Loucy (cell line): ENCODE measurements around the gene VAV3.

Source experiments
- H2AFZ ChIP-seq: fragments of 200-600 bp; sonication (generic); 2 replicates; pipeline ENCODE4 v1.6.0; 2016; ENCODE audit warnings: antibody characterized with exemption, mild to moderate bottlenecking, low read length, moderate library complexity
- H3F3A ChIP-seq: fragments of 200-600 bp; 2 replicates; pipeline ENCODE4 v1.6.0; 2016; ENCODE audit warnings: antibody characterized with exemption, low read depth, mild to moderate bottlenecking
- H3K27me3 ChIP-seq: fragments of 200-600 bp; sonication (generic); 2 replicates; pipeline ENCODE4 v1.6.1; 2014; ENCODE audit warnings: low read length, mild to moderate bottlenecking; ENCODE audit not compliant: insufficient read depth, poor library complexity, severe bottlenecking
- H3K36me3 ChIP-seq: fragments of 200-600 bp; sonication (generic); 2 replicates; pipeline ENCODE4 v1.6.1; 2016; ENCODE audit warnings: low read length; ENCODE audit not compliant: insufficient read depth
- H3K4me1 ChIP-seq: fragments of 200-600 bp; sonication (generic); 2 replicates; pipeline ENCODE4 v1.5.1; 2014; ENCODE audit warnings: low read length, mild to moderate bottlenecking; ENCODE audit not compliant: insufficient read depth, poor library complexity, severe bottlenecking
- H3K4me2 ChIP-seq: fragments of 200-600 bp; sonication (generic); 2 replicates; pipeline ENCODE4 v1.6.0; 2014; ENCODE audit warnings: antibody characterized with exemption, low read length, low read depth, mild to moderate bottlenecking; ENCODE audit not compliant: poor library complexity, severe bottlenecking
- H3K4me3 ChIP-seq: fragments of 200-600 bp; sonication (generic); 2 replicates; pipeline ENCODE4 v1.5.1; 2014; ENCODE audit warnings: low read length, mild to moderate bottlenecking, mixed read lengths; ENCODE audit not compliant: poor library complexity, severe bottlenecking
- H3K79me2 ChIP-seq: fragments of 200-600 bp; sonication (generic); 2 replicates; pipeline ENCODE4 v1.6.1; 2014; ENCODE audit warnings: low read length; ENCODE audit not compliant: insufficient read depth
- H3K9ac ChIP-seq: fragments of 200-600 bp; sonication (generic); 2 replicates; pipeline ENCODE4 v1.6.0; 2014; ENCODE audit warnings: mild to moderate bottlenecking, low read depth, low read length, moderate library complexity; ENCODE audit not compliant: poor library complexity, severe bottlenecking
- H3K9me2 ChIP-seq: fragments of 200-600 bp; sonication (generic); replicated peaks from 2 replicates; pipeline ENCODE4 v1.6.1; 2016; ENCODE audit warnings: low read depth, low read length, mixed read lengths
- H3K9me3 ChIP-seq: fragments of 200-600 bp; sonication (generic); 2 replicates; pipeline ENCODE4 v1.6.1; 2014; ENCODE audit warnings: mild to moderate bottlenecking, antibody characterized with exemption, low read length, low read depth; ENCODE audit not compliant: insufficient read depth
- H4K20me1 ChIP-seq: fragments of 200-600 bp; sonication (generic); 2 replicates; pipeline ENCODE4 v1.6.0; 2014; ENCODE audit warnings: antibody characterized with exemption, low read length, mild to moderate bottlenecking; ENCODE audit not compliant: insufficient read depth, poor library complexity, severe bottlenecking
- EZH2phosphoT487 ChIP-seq: fragments of 200-600 bp; IDR thresholded peaks from 2 replicates; pipeline ENCODE4 v1.6.1; 2018; ENCODE audit warnings: antibody characterized with exemption, mild to moderate bottlenecking, moderate library complexity, borderline replicate concordance
- TF ChIP-seq, protein P1 (sequence below): fragments of 200-600 bp; sonication (generic); conservative IDR thresholded peaks from 2 replicates; pipeline ENCODE4 v1.5.1; 2014; ENCODE audit warnings: mild to moderate bottlenecking, antibody characterized with exemption, low read length

The VAV3 gene

DNA sequence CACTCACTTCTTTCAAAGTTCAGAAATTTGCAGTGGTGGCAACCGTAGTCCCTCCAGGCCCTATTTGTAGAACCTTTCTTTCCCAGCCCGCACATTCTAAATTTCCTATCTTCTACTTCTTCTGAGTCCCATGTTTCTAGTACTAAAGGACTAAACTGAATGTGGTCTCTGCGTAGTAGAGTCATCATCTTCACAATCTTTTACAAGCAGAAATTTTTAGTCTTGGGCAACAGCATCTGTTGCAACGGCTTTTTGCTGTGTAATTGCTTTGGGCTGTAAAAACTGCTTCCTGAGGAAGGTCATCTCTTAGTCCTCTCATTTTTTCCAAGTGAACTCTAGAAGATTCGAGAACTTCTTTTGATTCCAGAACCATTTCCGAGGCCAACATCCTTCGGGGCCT lies 23.9 kb downstream of the VAV3 start:
- H3K36me3 ChIP-seq = peaks cover 15% of the 10 kb centered on the region; the same call in 1 of the 2 replicates
- peaks cover 97% of the 10 kb centered on the region for H3K79me2 ChIP-seq
- peaks cover 88% of the 10 kb centered on the region for H3K4me1 ChIP-seq
- H3K27me3 ChIP-seq = no peaks in the 10 kb centered on the region
- H3K9me3 ChIP-seq = no peaks in the 10 kb centered on the region
- H3F3A ChIP-seq = peaks cover 23% of the 10 kb centered on the region
- peak overlapping the region; percentile 74 for H3K4me2 ChIP-seq
- peaks cover 62% of the 10 kb centered on the region for H4K20me1 ChIP-seq
- no peak for TF ChIP-seq EZH2phosphoT487
- TF ChIP-seq, protein P1, sequence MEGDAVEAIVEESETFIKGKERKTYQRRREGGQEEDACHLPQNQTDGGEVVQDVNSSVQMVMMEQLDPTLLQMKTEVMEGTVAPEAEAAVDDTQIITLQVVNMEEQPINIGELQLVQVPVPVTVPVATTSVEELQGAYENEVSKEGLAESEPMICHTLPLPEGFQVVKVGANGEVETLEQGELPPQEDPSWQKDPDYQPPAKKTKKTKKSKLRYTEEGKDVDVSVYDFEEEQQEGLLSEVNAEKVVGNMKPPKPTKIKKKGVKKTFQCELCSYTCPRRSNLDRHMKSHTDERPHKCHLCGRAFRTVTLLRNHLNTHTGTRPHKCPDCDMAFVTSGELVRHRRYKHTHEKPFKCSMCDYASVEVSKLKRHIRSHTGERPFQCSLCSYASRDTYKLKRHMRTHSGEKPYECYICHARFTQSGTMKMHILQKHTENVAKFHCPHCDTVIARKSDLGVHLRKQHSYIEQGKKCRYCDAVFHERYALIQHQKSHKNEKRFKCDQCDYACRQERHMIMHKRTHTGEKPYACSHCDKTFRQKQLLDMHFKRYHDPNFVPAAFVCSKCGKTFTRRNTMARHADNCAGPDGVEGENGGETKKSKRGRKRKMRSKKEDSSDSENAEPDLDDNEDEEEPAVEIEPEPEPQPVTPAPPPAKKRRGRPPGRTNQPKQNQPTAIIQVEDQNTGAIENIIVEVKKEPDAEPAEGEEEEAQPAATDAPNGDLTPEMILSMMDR = no peak
- H3K9ac ChIP-seq = peak overlapping the region; percentile 77
- H3K9me2 ChIP-seq = no peaks in the 10 kb centered on the region
- no peak overlapping the region for H2AFZ ChIP-seq
- H3K4me3 ChIP-seq = peak overlapping the region; percentile 62

DNA sequence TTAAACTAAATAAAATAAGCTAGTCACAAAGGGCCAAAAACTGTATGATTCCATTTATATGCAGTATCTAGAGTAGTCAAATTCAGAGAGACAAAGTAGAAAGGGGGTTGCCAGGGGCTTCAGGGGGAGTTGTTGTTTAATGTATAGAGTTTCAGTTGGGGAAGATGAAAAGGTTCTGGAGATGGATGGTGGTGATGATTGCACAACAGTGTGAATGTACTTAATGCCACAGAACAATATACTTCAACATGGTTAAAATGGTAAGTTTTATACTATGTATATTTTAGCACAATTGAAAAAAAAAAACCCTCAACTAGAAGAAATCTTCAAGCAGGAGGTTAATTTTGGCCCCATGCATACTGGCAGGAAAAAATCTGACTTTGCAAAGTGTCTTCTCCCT lies 24.3 kb downstream of the VAV3 start:
- TF ChIP-seq, protein P1 = no peak
- TF ChIP-seq EZH2phosphoT487 = no peak
- peaks cover 15% of the 10 kb centered on the region; the same call in 1 of the 2 replicates for H3K36me3 ChIP-seq
- H3K4me1 ChIP-seq = peaks cover 91% of the 10 kb centered on the region
- H3K9me2 ChIP-seq = no peaks in the 10 kb centered on the region
- no peaks in the 10 kb centered on the region for H3K27me3 ChIP-seq
- H3K4me3 ChIP-seq = peak overlapping the region; percentile 62
- H3K4me2 ChIP-seq = peak overlapping the region; percentile 74
- H3K9ac ChIP-seq = peak overlapping the region; percentile 77
- peaks cover 97% of the 10 kb centered on the region for H3K79me2 ChIP-seq
- H4K20me1 ChIP-seq = peaks cover 62% of the 10 kb centered on the region
- no peaks in the 10 kb centered on the region for H3K9me3 ChIP-seq
- peaks cover 23% of the 10 kb centered on the region for H3F3A ChIP-seq
- no peak overlapping the region for H2AFZ ChIP-seq

DNA sequence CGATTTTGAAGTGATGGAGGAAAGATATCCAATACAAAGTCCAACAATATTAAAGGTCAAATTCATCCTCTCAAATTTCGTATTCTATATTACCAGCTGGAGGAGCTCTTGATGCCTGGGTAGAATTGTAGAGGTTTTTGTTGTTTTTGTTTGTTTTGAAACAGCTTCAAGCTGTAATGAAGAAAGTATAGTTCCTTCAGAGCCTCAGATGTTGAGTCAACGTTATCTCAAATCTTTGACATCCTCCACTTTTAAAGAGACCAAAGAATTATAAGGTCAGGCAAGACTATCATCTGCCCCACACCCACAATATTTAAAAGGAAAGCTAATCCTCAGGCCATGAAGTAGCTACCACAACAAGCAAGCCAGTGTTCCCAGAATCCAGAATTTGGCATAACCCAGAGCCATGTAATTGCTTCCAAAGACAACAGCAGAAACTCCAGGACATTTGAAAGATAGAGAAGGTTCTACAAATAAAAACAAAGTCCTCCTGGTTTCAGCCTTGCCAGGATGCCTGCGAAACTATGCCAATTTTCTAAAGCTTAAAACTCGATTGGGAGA lies 24.9 kb downstream of the VAV3 start:
- Histone ChIP-seq H3K4me2 (peak overlapping the region; percentile 74), H3K4me1 (peaks cover 97% of the 10 kb centered on the region), H3K9me2 (no peaks in the 10 kb centered on the region), H3K9ac (peak overlapping the region; percentile 77), H3K4me3 (peak overlapping the region; percentile 62), H3K27me3 (no peaks in the 10 kb centered on the region), H4K20me1 (peaks cover 66% of the 10 kb centered on the region), H3K9me3 (no peaks in the 10 kb centered on the region), H3F3A (peaks cover 23% of the 10 kb centered on the region), H3K36me3 (peaks cover 15% of the 10 kb centered on the region; the same call in 1 of the 2 replicates), H2AFZ (no peak overlapping the region), H3K79me2 (peaks cover 97% of the 10 kb centered on the region)
- TF ChIP-seq, protein P1 = 0 out of 2 replicates have a peak, but pooled peaks have one; percentile 32
- TF ChIP-seq EZH2phosphoT487 = no peak
